Measurements from ENCODE around the gene ALKBH5.

Gene ALKBH5

GRCh38 chr17:18155179-18155578, 28.4 kb upstream of the ALKBH5 start:
- no peak for TF ChIP-seq OSR2 (tag by site-specific recombination; IDR thresholded peaks at IDR 0.05)
- TF ChIP-seq ZNF2 (tag by site-specific recombination; IDR thresholded peaks at IDR 0.05) = no peak
- no peak for TF ChIP-seq ZNF677 (tag by site-specific recombination; IDR thresholded peaks at IDR 0.05)
- TF ChIP-seq, protein P1, sequence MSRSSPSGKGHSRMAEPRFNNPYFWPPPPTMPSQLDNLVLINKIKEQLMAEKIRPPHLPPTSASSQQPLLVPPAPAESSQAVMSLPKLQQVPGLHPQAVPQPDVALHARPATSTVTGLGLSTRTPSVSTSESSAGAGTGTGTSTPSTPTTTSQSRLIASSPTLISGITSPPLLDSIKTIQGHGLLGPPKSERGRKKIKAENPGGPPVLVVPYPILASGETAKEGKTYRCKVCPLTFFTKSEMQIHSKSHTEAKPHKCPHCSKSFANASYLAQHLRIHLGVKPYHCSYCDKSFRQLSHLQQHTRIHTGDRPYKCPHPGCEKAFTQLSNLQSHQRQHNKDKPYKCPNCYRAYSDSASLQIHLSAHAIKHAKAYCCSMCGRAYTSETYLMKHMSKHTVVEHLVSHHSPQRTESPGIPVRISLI (tag by site-specific recombination; IDR thresholded peaks at IDR 0.05) = no peak
- no peak for TF ChIP-seq KLF16 (tag by site-specific recombination; IDR thresholded peaks at IDR 0.05)
- no peak for TF ChIP-seq MYNN (tag by site-specific recombination; IDR thresholded peaks at IDR 0.05; ENCODE audit: borderline replicate concordance)
- TF ChIP-seq ZNF692 (tag by site-specific recombination; IDR thresholded peaks at IDR 0.05) = no peak
- no peak for TF ChIP-seq GLI2 (tag by site-specific recombination; IDR thresholded peaks at IDR 0.05; ENCODE audit: borderline replicate concordance, low read depth)
- TF ChIP-seq ZFP41 (tag by site-specific recombination; IDR thresholded peaks at IDR 0.05; ENCODE audit: borderline replicate concordance) = no peak
- ChIA-PET POLR2A (interaction anchor here (3.9 kb wide), 1 partner anchor 28 kb away, joined by 22 read pairs; the partner anchor contains the start of gene ALKBH5), CTCF (interaction anchor here (6.3 kb wide), 1 partner anchor 14 kb away, joined by 32 read pairs; no protein-coding TSS in a partner anchor)
- Histone ChIP-seq H3K9me3 (ENCODE audit: control insufficient read depth, insufficient read depth, low read depth, low read length) (no peaks in the 10 kb centered on the region), H3K4me1 (ENCODE audit: control insufficient read depth, insufficient read depth, low read length) (no peaks in the 10 kb centered on the region), H3K4me3 (ENCODE audit: low read depth, low read length) (no peak overlapping the region), H3K36me3 (ENCODE audit: control insufficient read depth in 2 of 2, insufficient read depth in 1 of 2, low read length in 2 of 2) (no peaks in the 10 kb centered on the region), H3K27ac (ENCODE audit: extremely low read depth, low read depth, low read length) (no peak overlapping the region)

DNA sequence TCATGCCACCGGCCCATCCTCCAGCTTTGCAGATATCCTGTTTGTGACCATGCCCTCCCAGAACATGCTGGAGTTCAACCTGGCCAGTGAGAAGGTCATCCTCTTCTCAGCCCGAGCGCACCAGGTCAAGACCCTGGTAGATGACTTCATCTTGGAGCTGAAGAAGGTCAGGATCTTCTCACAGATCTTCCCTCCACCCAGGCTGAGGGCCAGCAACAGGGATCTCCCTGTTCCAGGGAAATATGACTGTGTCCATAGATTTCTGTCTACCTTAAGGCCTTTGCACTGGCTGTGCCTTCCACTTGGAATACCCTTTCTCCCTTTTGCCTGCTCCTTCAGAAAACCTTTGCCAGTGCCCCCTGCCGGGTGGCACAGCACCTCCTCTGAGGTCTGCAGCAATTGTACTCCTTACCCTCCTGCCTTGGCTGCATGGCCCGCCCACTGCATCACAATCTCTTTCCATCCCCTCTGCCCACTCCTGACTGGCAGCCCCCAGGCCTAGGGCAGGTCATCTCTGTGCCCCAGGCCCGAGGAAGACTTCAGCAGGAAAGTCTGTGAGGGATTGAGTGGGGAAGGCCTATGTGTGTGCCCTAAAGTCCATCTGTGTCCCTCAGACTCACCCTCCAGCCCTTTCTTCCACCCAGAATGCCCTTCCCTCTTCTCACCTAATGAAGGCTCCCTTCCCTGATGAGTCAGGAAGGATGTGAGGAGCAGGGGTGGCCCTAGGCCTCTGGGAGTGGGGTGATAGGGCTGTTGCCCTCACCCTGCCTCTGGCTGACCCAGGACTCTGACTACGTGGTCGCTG, 27.3 kb upstream of the ALKBH5 start:
- POLR2A ChIA-PET = interaction anchor here (0.8 to 3.9 kb wide), 4 partner anchors 27 to 84 kb away, joined by 3 to 22 read pairs (median 4); partner anchors contain the start of gene ALKBH5
- H3K4me3 ChIP-seq (ENCODE audit: low read depth, low read length) = no peak overlapping the region
- H3K9me3 ChIP-seq (ENCODE audit: control insufficient read depth, insufficient read depth, low read depth, low read length) = no peaks in the 10 kb centered on the region
- H3K27ac ChIP-seq (ENCODE audit: extremely low read depth, low read depth, low read length) = no peak overlapping the region
- CTCF ChIA-PET = interaction anchor here (0.7 to 6.3 kb wide), 3 partner anchors 13 to 62 kb away, joined by 3 to 32 read pairs (median 4); no protein-coding TSS in a partner anchor
- H3K4me1 ChIP-seq (ENCODE audit: control insufficient read depth, insufficient read depth, low read length) = no peaks in the 10 kb centered on the region
- H3K36me3 ChIP-seq (ENCODE audit: control insufficient read depth in 2 of 2, insufficient read depth in 1 of 2, low read length in 2 of 2) = no peaks in the 10 kb centered on the region
- no peak for TF ChIP-seq ZBTB6 (tag by site-specific recombination; IDR thresholded peaks at IDR 0.05)
- TF ChIP-seq ZNF830 (tag by site-specific recombination; IDR thresholded peaks at IDR 0.05; ENCODE audit: low read depth) = no peak
- TF ChIP-seq EGR2 (tag by site-specific recombination; IDR thresholded peaks at IDR 0.05; ENCODE audit: low read depth) = 0 out of 2 replicates have a peak, but pooled peaks have one; percentile 19
- no peak for TF ChIP-seq ZNF664 (tag by site-specific recombination; IDR thresholded peaks at IDR 0.05)
- TF ChIP-seq ZSCAN23 (tag by site-specific recombination; IDR thresholded peaks at IDR 0.05) = no peak
- TF ChIP-seq ZBTB17 (tag by site-specific recombination; IDR thresholded peaks at IDR 0.05) = 0 out of 2 replicates have a peak, but pooled peaks have one; percentile 10
- TF ChIP-seq ZNF600 (tag by site-specific recombination; IDR thresholded peaks at IDR 0.05) = 0 out of 2 replicates have a peak, but pooled peaks have one; percentile 20
- no peak for TF ChIP-seq MEIS1 (CRISPR knock-in tag; IDR thresholded peaks at IDR 0.05; ENCODE audit: borderline replicate concordance)
- TF ChIP-seq ZFP37 (tag by site-specific recombination; IDR thresholded peaks at IDR 0.05) = no peak
- TF ChIP-seq GFI1B (tag by site-specific recombination; IDR thresholded peaks at IDR 0.05) = no peak
- TF ChIP-seq ZNF114 (tag by site-specific recombination; IDR thresholded peaks at IDR 0.05) = no peak
- TF ChIP-seq ZNF544 (tag by site-specific recombination; IDR thresholded peaks at IDR 0.05) = no peak
- TF ChIP-seq, protein P2, sequence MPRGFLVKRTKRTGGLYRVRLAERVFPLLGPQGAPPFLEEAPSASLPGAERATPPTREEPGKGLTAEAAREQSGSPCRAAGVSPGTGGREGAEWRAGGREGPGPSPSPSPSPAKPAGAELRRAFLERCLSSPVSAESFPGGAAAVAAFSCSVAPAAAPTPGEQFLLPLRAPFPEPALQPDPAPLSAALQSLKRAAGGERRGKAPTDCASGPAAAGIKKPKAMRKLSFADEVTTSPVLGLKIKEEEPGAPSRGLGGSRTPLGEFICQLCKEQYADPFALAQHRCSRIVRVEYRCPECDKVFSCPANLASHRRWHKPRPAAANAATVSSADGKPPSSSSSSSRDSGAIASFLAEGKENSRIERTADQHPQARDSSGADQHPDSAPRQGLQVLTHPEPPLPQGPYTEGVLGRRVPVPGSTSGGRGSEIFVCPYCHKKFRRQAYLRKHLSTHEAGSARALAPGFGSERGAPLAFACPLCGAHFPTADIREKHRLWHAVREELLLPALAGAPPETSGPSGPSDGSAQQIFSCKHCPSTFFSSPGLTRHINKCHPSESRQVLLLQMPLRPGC (tag by site-specific recombination; IDR thresholded peaks at IDR 0.05) = no peak
- TF ChIP-seq ZBTB26 (tag by site-specific recombination; optimal IDR thresholded peaks at IDR 0.05) = no peak
- TF ChIP-seq ZBTB8A (tag by site-specific recombination; IDR thresholded peaks at IDR 0.05) = peak; percentile 24; the same call in 1 of the 2 replicates
- no peak for TF ChIP-seq ZNF707 (tag by site-specific recombination; IDR thresholded peaks at IDR 0.05)
- TF ChIP-seq ZBTB48 (tag by site-specific recombination; IDR thresholded peaks at IDR 0.05) = 0 out of 2 replicates have a peak, but pooled peaks have one; percentile 20
- TF ChIP-seq BCL6B (tag by site-specific recombination; IDR thresholded peaks at IDR 0.05) = no peak

Measured in HEK293 (cell line).